HG03354 (cell line): ENCODE measurements around the gene PELI2.
A peak's percentile ranks its signal among the peaks of the same experiment; 100 is the strongest.

Experiments used
- ATAC-seq: cut with Tn5 transposase; IDR thresholded peaks from one replicate; pipeline ENCODE4 v1.9.1; 2021; ENCODE audit warnings: mild to moderate bottlenecking; ENCODE audit not compliant: unreplicated experiment, poor library complexity, severe bottlenecking

The PELI2 gene

DNA sequence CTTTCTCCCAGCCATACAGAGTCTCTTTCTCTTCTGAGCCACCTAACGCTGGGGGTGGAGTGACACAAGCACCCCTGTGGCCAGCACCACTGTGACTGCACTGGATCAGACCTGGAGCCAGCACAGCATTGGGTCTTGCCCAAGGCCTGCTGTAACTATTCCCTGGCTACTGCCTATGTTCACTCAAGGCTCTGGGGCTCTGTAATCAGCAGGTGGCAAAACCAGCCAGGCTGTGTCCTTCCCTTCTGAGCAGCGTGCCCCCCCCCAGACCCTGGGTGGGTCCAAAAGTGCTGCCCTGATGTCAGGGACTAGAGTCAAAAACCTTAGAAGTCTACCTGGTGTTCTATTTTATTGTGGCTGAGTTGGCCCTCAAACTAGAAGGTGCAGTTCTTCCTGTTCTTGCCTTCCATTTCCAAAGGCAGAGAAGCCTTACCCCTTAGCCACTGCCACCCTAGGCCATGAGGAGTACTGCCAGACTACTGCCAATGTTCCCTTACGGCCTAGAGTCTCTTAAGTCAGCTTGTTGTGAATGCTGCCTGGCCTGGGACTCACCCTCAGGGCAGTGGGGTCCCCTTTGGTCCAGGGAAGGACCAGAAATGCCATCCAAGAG lies 49.9 kb downstream of the PELI2 start:
- no peak for ATAC-seq

DNA sequence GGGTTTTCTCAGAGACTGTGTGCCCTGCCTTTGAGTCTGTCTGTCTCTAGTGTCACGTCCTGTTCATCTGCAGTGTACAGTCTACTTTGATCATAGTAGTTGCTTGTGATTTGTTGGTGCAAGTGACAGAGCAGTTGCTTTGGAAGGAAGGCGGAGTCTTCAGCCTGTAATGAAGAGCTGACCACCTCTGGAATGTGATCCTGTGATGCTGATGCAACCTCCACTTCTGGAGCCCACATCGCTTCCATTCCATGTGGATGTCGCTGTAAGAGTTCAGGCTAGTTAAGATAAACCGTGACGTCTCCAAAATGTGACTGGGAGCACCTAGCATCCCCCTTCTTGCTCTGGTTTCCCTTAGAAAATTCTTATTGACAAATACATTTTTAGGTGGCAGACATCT lies 51.8 kb downstream of the PELI2 start:
- no peak for ATAC-seq

- ATAC-seq = no peak
Observed at GRCh38 chr14:56170877-56171422, 52.7 kb downstream of the PELI2 start.

DNA sequence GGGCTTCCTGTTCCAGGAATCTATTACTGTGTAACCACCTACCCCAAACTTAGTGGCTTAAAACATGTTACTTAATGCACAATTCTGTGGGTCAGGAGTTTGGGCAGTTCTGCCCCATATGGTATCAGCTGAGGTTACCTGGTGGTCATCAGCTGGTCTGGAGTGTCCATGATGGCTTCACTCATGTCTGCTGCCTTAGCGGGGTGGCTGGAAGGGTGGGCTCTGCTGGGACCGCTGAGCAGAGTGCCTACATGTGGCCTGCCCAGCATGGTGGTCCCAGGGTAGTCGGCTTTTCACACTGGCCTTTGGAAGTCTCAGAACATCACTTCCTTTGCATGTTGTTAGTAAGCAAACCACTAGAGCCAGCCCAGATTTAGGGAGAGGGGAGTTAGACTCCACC lies 53.9 kb downstream of the PELI2 start:
- no peak for ATAC-seq

GRCh38 chr14:56172571-56172971 lies 54.4 kb downstream of the PELI2 start:
- no peak for ATAC-seq

GRCh38 chr14:56173365-56173922 lies 55.2 kb downstream of the PELI2 start:
- no peak for ATAC-seq

- ATAC-seq = no peak
Observed at GRCh38 chr14:56175773-56176172, 57.6 kb downstream of the PELI2 start.

GRCh38 chr14:56176530-56176929 lies 58.3 kb downstream of the PELI2 start:
- ATAC-seq = no peak

- ATAC-seq = no peak
Observed at GRCh38 chr14:56177036-56177435, 58.8 kb downstream of the PELI2 start.

GRCh38 chr14:56180754-56181542 lies 62.7 kb downstream of the PELI2 start:
- ATAC-seq = no peak

DNA sequence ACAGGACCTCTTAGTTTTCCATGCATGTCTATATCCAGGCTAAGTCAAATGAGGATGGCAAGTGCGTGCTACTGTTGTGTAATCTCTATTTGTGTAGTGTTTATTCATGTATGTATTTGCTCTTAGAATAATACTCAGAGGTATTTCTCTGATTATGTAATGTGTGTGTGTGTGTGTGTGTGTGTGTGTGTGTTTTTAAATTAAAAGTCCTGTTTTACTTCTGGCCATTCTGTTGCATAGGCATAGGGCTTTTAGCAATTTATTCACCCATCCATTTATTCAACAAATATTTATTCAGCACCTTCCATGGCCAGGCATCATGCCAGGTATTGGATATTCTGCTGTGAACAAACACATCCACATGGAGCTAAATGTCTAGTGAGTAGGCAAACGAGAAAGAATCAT lies 63.5 kb downstream of the PELI2 start:
- no peak for ATAC-seq

- ATAC-seq = no peak
Observed at GRCh38 chr14:56182410-56182809, 64.2 kb downstream of the PELI2 start.

- ATAC-seq = no peak
Observed at GRCh38 chr14:56183631-56184157, 65.5 kb downstream of the PELI2 start.

- no peak for ATAC-seq
Observed at GRCh38 chr14:56185992-56186391, 67.8 kb downstream of the PELI2 start.

GRCh38 chr14:56187736-56188135 lies 69.5 kb downstream of the PELI2 start:
- ATAC-seq = no peak

GRCh38 chr14:56189307-56189706 lies 71.1 kb downstream of the PELI2 start:
- no peak for ATAC-seq

GRCh38 chr14:56193347-56193746 lies 75.1 kb downstream of the PELI2 start:
- no peak for ATAC-seq

GRCh38 chr14:56194042-56194441 lies 75.8 kb downstream of the PELI2 start:
- ATAC-seq = no peak

- ATAC-seq = no peak
Observed at GRCh38 chr14:56195223-56195622, 77.0 kb downstream of the PELI2 start.

- ATAC-seq = peak; percentile 78
Observed at GRCh38 chr14:56195704-56196103, 77.5 kb downstream of the PELI2 start.

GRCh38 chr14:56196274-56196673 lies 78.1 kb downstream of the PELI2 start:
- ATAC-seq = no peak
